B cell (primary cell): Measurements from ENCODE around the gene TMEM163. TPM values are rescaled to one million over a fixed set of nuclear protein-coding genes. Genes with fewer than 3 reads are reported as not detected.

Source experiments
- ATAC-seq: fragments of 200-7000 bp; cut with Tn5 transposase; one replicate; pipeline ENCODE4 v1.10.0; 2021; ENCODE audit warnings: low read depth, mild to moderate bottlenecking, moderate number of reproducible peaks, moderate library complexity
- CTCF ChIA-PET: fragments of 350-600 bp; sonication (Branson Sonifier 250); formaldehyde crosslinking; loops from one replicate; lab custom pipeline; 2021; ENCODE audit warnings: antibody characterized with exemption, inconsistent platforms; lab: Charles Lee
- POLR2A ChIA-PET: fragments of 350-600 bp; sonication (Branson Sonifier 250); formaldehyde crosslinking; loops from one replicate; lab custom pipeline; 2021; ENCODE audit warnings: antibody characterized with exemption; lab: Charles Lee
- DNase-seq: peaks from one replicate; pipeline ENCODE4 v3.0.0; 2013
- H2AFZ ChIP-seq: 2 replicates; pipeline ENCODE4 v1.6.1; 2012; ENCODE audit warnings: mild to moderate bottlenecking, low read depth, low read length; ENCODE audit not compliant: insufficient read depth, poor library complexity, severe bottlenecking
- H3K27ac ChIP-seq, 2 donors: 1 replicate in 1 of 2; 2 replicates in 1 of 2; pipeline ENCODE4 v1.5.1; 2012 to 2013; ENCODE audit warnings: low read length in 2 of 2, mild to moderate bottlenecking in 2 of 2, moderate library complexity in 1 of 2
- H3K27me3 ChIP-seq, 4 experiments: fragments of 200-600 bp in 1 of 4; sonication (generic) in 1 of 4; replicated peaks in 1 of 4; 1 replicate in 2 of 4; 2 replicates in 2 of 4; pipeline versions ENCODE4 v1.6.1 to v1.7.0; 2013 to 2016; ENCODE audit warnings: low read length in 3 of 4, mild to moderate bottlenecking in 2 of 4, mixed read lengths in 1 of 4, moderate library complexity in 1 of 4; ENCODE audit not compliant: insufficient read depth in 4 of 4, control insufficient read depth in 3 of 4; ENCODE audit errors: control extremely low read depth in 1 of 4
- H3K36me3 ChIP-seq, 2 experiments: replicated peaks in 1 of 2; 1 replicate in 1 of 2; 2 replicates in 1 of 2; pipeline versions ENCODE4 v1.6.1 to v1.7.1; 2013; ENCODE audit warnings: low read length in 1 of 2; ENCODE audit not compliant: insufficient read depth in 2 of 2, control insufficient read depth in 1 of 2; ENCODE audit errors: control extremely low read depth in 1 of 2, extremely low read depth in 1 of 2
- H3K4me1 ChIP-seq, 2 donors: fragments of 200-600 bp in 1 of 2; sonication (generic) in 1 of 2; 1 replicate in 1 of 2; 2 replicates in 1 of 2; pipeline versions ENCODE4 v1.5.1 to v1.6.1; 2013 to 2017; ENCODE audit warnings: low read length in 2 of 2; ENCODE audit not compliant: control insufficient read depth in 2 of 2, insufficient read depth in 2 of 2
- H3K4me2 ChIP-seq: replicated peaks from 2 replicates; pipeline ENCODE3; 2012; ENCODE audit warnings: mild to moderate bottlenecking, low read depth, low read length; ENCODE audit not compliant: poor library complexity, severe bottlenecking
- H3K4me3 ChIP-seq, 5 experiments: fragments of 200-600 bp in 1 of 5; sonication (generic) in 1 of 5; 1 replicate in 3 of 5; 2 replicates in 2 of 5; pipeline versions ENCODE4 v1.5.1 to v1.7.0; 2011 to 2016; ENCODE audit warnings: low read length in 4 of 5, mild to moderate bottlenecking in 4 of 5, low read depth in 2 of 5, control low read depth in 1 of 5, moderate library complexity in 1 of 5; ENCODE audit not compliant: insufficient read depth in 1 of 5; ENCODE audit errors: control extremely low read depth in 1 of 5, extremely low read depth in 1 of 5
- H3K79me2 ChIP-seq: fragments of 200-600 bp; sonication (generic); one replicate; pipeline ENCODE4 v1.6.0; 2016; ENCODE audit warnings: low read length; ENCODE audit not compliant: control insufficient read depth, insufficient read depth
- H3K9ac ChIP-seq: fragments of 200-600 bp; sonication (generic); 2 replicates; pipeline ENCODE4 v1.6.1; 2017; ENCODE audit warnings: mild to moderate bottlenecking, low read length, moderate library complexity
- H3K9me3 ChIP-seq, 3 donors: one replicate each; pipeline versions ENCODE4 v1.6.1 to v1.7.1; 2013; ENCODE audit warnings: low read length in 2 of 3; ENCODE audit not compliant: control insufficient read depth in 2 of 3, insufficient read depth in 1 of 3; ENCODE audit errors: control extremely low read depth in 1 of 3
- H4K20me1 ChIP-seq: 2 replicates; pipeline ENCODE4 v1.6.0; 2012; ENCODE audit warnings: mild to moderate bottlenecking, low read length; ENCODE audit not compliant: insufficient read depth, control insufficient read depth, poor library complexity, severe bottlenecking
- H3K27ac Mint-ChIP-seq: one replicate; pipeline ENCODE4 v1.8.0; 2021; ENCODE audit warnings: mixed read lengths
- H3K27me3 Mint-ChIP-seq: one replicate; pipeline ENCODE4 v1.8.0; 2021; ENCODE audit warnings: mixed read lengths
- H3K4me1 Mint-ChIP-seq: one replicate; pipeline ENCODE4 v1.8.0; 2021; ENCODE audit warnings: mixed read lengths
- H3K4me3 Mint-ChIP-seq: one replicate; pipeline ENCODE4 v1.8.0; 2021; ENCODE audit warnings: mixed read lengths
- H3K9me3 Mint-ChIP-seq: one replicate; pipeline ENCODE4 v1.8.0; 2022; ENCODE audit warnings: mixed read lengths; ENCODE audit not compliant: insufficient read depth
- EZH2 ChIP-seq: IDR thresholded peaks from 2 replicates; pipeline ENCODE4 v1.6.1; 2012; ENCODE audit warnings: borderline replicate concordance, low read depth, mild to moderate bottlenecking, moderate library complexity, low read length; ENCODE audit not compliant: insufficient read depth, poor library complexity, severe bottlenecking
- WGBS: methylation state at CpG from one replicate; pipeline ENCODE4 v1.1.5; 2013; ENCODE audit warnings: missing lambda C conversion rate; ENCODE audit not compliant: insufficient coverage; 5-methylcytosine and 5-hydroxymethylcytosine counted together
- intact Hi-C: fragments of 100-400 bp; cut with micrococcal nuclease; formaldehyde crosslinking; loops from one replicate; pipeline ENCODE4 v1.10.0; 2022
- polyA plus RNA-seq: library from polyadenylated mRNA; depleted of rRNA; stranded (reverse); fragments of >200 nt; gene quantifications from 2 replicates; pipeline ENCODE4 v1.2.3, GENCODE V29; 2012
- total RNA-seq, 2 donors: library from RNA; stranded (reverse); fragments of 120-200 nt in 1 of 2; gene quantifications; 1 replicate in 1 of 2; 2 replicates in 1 of 2; pipeline versions ENCODE4 v1.2.3 to v1.2.4, GENCODE V29; 2013 to 2022
- TF ChIP-seq, protein P1 (sequence below): fragments of 200-600 bp; IDR thresholded peaks from one replicate; pipeline ENCODE4 v1.8.0; 2022; ENCODE audit warnings: antibody characterized with exemption, mild to moderate bottlenecking

The TMEM163 gene
- total and polyA plus RNA-seq, 2 donors (not counting 1 experiment from before 2014, with no cell fraction given), result 2.6 to 5.6 TPM

- Histone ChIP-seq H3K4me3 (no peak overlapping the region), H3K4me2 (no peak overlapping the region), H3K36me3 (no peaks in the 10 kb centered on the region), H3K27ac (no peak overlapping the region), H3K9me3 (no peaks in the 10 kb centered on the region), H3K27me3 (peaks cover 0 to 14% (median 0%) of the 10 kb centered on the region in 4 experiments), H3K9ac (no peak overlapping the region), H2AFZ (no peak overlapping the region), H3K4me1 (peaks cover 14 to 38% of the 10 kb centered on the region in 2 donors), H3K79me2 (no peaks in the 10 kb centered on the region), H4K20me1 (no peaks in the 10 kb centered on the region)
- Mint-ChIP-seq H3K4me1 (peaks cover 27% of the 10 kb centered on the region), H3K27ac (no peak overlapping the region), H3K9me3 (no peaks in the 10 kb centered on the region), H3K4me3 (no peak overlapping the region), H3K27me3 (no peaks in the 10 kb centered on the region)
- no peak for TF ChIP-seq EZH2
- TF ChIP-seq, protein P1, sequence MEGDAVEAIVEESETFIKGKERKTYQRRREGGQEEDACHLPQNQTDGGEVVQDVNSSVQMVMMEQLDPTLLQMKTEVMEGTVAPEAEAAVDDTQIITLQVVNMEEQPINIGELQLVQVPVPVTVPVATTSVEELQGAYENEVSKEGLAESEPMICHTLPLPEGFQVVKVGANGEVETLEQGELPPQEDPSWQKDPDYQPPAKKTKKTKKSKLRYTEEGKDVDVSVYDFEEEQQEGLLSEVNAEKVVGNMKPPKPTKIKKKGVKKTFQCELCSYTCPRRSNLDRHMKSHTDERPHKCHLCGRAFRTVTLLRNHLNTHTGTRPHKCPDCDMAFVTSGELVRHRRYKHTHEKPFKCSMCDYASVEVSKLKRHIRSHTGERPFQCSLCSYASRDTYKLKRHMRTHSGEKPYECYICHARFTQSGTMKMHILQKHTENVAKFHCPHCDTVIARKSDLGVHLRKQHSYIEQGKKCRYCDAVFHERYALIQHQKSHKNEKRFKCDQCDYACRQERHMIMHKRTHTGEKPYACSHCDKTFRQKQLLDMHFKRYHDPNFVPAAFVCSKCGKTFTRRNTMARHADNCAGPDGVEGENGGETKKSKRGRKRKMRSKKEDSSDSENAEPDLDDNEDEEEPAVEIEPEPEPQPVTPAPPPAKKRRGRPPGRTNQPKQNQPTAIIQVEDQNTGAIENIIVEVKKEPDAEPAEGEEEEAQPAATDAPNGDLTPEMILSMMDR, result no peak
- ChIA-PET CTCF (no interaction called here), POLR2A (no interaction called here)
- ATAC-seq (no peak), DNase-seq (no peak)
- 91% methylated on average over 5 of the region's 7 CpGs for WGBS
- intact Hi-C loops, result no loop called here
Observed at GRCh38 chr2:134665727-134666506, 52.9 kb downstream of the TMEM163 start.
